ENCODE results near the gene TXNDC16.
"Not testable (repeated sequence)": the region's sequence is repeated elsewhere in the genome, so short reads cannot be mapped to it uniquely, and the experiment has no call there.

Gene TXNDC16

DNA sequence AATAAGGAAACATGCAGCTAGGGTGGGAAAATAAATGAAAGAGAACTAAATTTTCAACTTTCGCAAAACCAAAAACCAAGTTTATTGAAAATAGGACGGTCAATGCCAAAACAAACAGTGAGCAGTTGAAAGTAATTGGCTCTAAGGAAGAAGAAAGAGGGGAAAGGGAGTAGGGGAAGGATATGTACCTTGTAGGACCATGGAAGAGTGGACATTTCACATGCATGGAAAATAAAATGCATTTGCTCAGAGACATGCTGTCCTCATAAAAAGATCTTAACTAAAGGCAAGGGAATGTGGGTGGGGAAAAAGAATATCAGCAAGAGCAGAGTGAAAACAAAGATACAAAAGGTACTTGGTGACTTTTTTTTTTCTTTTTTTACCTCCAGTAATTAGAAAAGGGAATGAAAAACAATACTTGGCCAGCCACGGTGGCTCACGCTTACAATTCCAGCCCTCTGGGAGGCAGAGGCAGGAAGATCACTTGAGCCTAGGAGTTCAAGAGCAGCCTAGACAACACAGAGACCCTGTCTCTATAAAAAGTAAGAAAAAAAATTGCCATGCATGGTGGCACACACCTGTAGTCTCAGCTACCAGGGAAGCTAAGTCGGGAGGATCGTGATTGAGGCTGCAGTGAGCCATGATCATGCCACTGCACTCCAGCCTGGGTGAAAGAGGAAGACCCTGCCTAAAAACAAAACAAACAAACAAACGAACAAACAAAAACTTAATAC, 6.6 kb downstream of the TXNDC16 start:
- DNase-seq, result no peak

DNA sequence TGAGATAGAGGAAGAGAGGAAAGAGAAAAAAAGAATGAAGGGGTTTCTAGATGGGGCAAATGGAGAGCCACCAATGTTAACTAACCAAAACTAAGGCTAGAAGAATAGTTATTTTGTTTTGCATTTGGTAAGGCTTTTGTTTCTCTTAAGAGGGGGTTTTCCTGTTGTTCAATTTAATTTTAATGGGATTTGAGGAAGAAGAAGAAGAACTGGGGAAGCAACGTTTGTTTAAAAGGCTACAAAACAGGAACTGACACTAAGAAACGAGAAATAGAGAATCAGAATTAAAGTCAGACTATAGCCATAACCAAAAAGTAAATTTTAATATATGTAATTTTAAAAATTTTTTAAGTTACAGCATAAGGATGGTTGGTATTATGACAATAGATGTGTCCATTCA, 13.7 kb downstream of the TXNDC16 start:
- no peak for DNase-seq

DNA sequence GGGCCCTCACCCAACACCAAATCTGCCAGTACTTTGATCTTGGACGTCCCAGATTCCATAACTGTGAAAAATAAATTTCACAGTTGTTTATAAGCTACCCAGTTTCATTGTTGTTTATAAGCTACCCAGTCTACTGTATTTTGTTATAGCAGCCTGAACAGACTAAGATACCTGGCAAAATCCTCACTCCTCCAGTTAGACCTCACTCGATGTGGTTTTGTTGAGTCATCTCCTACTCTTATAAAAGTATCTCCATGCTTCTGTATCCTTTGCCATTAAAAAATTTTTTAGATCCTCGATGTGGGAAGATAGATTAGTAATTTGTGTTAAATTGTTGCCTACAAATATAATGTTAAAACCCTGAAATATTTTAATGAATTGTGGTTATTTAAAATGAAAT, 16.0 kb downstream of the TXNDC16 start:
- DNase-seq, result no peak

DNA sequence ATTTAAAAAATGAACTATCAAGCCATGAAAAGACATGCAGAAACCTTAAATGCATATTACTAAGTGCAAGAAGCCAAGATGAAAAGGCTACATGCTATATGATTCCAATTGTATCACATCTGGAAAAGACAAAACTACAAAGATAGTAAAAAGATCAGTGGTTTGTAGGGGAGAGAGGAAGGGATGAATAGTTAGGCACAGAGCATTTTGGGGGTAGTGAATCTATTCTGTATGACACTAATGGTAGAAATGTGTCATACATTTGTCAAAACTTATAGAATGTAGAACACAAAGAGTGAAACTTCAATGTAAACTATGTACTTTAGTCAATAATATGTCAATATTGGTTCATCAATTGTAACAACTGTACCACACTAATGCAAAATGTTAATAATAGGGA, 20.8 kb downstream of the TXNDC16 start:
- no peak for DNase-seq

DNA sequence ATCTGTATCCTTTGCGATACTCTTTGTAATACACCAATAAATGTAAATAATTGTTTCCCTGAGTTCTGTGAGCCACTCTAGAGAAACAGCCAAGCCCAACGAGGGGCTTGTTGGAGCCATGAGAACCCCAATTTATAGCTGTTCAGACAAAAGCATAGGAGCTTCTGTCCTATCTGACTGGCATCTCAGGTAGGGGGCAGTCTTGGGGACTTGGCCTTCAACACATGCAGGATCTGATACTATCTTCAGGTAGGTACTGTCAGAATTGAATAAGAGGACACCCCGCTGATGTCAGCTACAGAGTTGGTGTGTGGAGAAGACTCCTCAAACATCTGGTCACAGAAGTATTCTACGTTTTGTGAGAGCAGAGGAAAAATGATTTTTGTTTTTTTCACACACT, 25.3 kb downstream of the TXNDC16 start:
- no peak for DNase-seq

DNA sequence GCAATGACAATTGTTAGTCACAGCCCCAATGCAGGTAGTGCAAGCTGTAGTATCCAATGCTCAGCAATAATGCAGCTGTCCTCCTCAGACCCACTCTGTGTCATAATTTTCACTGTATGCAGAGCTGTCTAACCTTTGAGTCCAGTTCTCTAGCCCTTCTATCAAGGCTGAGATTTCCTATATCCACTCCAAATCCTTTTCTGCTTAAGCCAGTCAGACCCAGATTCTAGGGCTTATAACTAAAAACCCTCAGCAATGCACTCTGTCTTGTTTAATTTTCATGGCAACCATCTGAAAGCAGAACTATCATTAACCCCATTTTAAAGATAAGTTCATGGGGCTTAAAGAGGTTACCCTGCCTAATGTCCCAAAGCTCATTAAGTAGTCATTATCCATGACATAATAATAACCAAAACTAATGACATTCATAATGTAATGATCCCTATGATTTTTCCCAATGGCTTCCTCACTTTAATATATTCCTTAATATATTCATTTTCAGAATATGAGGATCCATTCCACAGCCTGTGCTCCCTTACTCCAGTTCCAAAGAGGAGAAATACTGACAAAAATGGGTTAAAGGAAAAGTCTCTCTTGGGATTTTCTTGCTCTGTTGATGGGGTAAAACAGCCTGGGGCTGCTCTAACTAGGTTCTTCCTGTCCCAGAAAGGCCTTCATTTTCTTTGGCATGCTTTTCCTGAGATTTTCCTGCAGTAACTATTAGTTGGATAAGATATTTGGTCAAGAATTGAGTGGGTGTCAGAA, 29.5 kb downstream of the TXNDC16 start:
- no peak for DNase-seq

DNA sequence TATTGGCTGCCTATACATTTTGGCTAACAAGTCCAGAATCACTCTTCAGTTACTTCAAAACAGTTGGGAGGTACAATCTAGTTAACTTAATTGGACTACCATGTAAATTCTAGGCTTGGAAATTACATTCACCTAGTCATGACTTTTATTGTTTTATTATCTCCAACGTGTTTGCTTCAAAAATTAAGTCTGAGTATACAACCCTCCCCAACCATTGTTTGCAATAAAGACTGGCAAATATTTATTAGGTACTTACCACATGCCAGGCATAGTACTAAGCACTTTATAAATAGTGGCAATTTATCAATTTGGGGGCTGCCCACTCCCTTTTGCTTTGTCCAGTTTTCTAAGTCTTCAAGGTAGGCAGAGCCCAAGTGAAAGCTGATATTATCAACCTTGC, 30.3 kb downstream of the TXNDC16 start:
- DNase-seq, result no peak

DNA sequence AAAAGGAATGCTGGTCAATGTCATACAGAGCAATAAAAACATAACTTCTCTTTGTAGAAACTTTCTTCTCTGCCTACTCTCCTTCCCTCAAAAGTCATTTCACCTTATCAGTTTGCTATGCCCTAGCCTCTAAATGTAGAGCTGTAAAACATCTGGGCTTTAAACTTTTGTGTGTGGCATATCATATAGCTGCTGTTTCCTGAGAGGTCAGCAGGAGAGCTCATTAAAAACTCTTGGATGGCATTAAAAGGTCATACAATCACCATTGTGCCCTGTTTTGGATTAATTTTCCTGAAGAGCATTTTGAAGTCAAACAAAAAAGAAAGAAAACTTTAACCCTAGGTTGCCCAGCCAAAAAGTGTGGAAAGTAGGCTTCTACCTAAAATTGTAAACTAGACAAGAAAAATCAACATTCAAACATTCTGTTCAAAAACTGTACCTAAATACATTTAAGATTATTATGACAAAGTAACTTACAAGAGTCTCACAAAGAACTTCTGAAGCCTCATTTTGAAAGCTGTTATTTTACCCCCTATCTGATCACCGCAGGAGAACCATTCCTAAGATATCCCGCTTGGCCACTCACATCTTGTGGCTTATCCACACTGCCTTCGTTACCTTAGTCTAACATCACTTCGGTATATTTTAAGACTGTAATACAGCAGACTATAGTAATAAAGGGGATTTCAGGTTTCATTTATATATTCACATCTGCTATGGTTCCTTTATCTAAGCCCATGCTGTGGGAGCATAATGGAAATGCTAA, 38.1 kb downstream of the TXNDC16 start:
- DNase-seq, result no peak

DNA sequence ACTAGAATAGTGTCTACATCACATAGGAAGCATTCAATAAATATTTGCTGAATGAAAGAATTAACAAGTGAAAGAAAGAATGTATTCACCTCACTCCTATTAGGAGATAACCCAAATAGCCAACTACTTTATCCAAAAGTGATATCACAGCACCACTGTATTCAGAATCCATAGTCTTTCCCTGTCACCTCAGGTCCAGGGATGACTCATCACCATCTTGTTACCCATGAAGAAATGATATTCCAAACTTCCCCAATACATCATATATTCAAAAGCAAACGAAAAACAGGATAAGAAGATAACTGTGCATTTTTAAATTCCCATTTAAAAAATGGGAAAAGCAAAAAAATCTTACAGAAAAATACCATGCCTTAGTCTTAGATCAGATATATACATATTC, 39.1 kb downstream of the TXNDC16 start:
- DNase-seq, result no peak

DNA sequence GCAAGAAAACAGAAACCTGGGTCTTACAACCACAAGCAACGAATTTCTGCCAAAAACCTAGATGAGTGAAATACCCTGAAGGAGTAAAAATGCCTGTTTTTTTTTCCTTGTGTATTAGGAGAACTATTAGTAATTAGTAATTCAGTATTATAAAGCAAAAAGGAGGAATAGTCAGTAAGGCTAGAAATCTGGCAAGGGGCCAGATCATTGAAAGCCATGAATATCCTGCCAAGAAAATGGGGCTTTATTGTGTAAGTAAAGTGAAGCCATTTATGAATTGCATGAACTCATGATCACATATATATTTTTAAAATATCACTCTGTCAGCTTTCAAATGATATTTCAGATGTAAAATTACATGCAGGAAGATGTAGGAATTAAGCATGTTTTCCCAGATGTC, 57.9 kb downstream of the TXNDC16 start:
- DNase-seq, result no peak

DNA sequence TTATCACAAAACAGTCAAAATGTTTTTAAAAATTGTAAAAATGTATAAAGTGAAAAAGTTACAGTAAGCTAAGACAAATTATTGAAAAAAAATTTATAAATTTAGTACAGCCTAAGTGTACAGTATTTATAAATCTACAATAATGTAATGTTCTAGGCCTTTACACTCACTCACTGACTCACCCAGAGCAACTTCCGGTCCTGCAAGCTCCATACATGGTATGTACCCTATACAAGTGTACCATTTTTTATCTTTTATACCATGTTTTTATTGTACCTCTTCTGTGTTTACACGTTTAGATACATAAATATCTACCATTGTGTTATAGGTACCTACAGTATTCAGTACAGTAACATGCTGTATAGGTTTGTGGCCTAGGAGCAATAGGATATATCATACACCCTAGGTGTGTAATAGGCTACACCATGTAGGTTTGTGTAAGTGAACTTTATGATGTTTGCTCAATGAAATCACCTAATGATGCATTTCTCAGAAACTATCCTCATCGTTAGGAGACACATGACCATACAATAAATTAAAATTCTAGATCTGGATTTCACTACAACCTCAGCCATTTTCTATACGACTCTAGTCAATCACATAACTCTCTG, 66.8 kb downstream of the TXNDC16 start:
- DNase-seq, result no peak

DNA sequence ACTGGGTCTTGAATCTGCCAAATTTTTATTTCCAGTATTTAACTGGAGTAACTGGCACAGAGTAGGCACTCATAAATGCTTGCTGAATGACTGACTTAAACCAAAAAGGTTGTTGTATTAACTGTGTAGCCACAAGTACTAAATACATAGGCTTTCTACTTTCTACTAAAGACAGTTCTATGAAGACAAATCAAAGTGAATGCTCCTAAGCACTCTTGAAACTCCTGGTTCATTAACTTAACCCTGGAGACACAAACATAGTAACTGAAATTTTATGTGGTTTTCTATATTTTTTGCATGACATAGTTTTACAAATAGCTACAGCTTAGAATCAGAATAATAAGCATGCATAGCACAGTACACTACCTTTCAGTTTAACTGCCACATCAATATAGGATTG, 70.4 kb downstream of the TXNDC16 start:
- no peak for DNase-seq

DNA sequence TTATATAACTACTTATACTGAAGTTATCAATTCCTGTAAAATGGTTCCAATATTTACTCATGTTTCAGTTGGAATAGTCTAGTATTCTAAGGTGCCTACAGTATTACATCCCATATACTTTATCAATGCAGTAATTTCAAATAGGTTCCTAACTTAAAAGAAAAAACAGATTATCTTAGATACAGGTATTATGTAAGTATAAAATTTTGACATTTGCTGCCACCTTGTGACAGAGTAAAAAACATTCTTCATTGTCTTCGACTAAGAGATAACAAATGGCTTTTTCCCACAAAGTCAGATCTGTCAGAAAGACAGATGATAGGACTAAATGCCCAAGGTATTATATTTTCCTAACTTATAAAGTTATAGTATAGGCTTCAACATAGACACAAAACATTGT, 78.7 kb downstream of the TXNDC16 start:
- DNase-seq, result peak; percentile 54

DNA sequence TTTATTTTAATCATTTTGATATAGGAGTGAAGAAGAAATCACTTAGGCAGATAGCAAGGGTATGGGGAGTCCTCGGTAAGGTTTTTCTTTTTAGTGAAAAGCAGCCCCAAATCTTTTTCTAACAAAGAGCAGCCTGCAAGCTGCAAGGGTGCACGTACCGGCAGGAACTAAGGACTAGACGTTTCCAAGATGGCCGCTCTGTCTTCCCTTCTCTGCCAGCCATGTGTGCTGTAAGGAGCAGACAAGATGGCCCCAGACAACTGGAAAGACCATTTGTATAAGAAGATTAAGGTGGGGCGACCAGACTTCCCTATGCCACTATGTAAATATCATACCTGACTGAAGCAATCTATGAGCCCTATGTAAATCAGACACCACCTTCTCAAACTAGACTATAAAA, 79.6 kb downstream of the TXNDC16 start:
- no peak for DNase-seq

DNA sequence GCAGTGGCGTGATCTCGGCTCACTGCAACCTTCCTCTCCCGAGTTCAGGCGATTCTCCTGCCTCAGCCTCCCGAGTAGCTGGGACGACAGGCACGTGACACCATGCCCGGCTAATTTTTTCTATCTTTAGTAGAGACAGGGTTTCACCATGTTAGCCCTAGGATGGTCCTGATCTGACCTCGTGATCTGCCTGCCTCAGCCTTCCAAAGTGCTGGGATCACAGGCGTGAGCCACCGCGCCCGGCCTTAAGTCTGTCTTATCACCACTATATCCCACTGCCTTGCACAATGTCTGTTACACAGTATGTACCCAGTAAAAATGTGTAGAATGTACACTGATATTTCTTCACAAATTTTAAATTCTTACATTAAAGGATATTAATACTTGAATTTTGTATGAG, 80.1 kb downstream of the TXNDC16 start:
- DNase-seq, result not testable (repeated sequence)

DNA sequence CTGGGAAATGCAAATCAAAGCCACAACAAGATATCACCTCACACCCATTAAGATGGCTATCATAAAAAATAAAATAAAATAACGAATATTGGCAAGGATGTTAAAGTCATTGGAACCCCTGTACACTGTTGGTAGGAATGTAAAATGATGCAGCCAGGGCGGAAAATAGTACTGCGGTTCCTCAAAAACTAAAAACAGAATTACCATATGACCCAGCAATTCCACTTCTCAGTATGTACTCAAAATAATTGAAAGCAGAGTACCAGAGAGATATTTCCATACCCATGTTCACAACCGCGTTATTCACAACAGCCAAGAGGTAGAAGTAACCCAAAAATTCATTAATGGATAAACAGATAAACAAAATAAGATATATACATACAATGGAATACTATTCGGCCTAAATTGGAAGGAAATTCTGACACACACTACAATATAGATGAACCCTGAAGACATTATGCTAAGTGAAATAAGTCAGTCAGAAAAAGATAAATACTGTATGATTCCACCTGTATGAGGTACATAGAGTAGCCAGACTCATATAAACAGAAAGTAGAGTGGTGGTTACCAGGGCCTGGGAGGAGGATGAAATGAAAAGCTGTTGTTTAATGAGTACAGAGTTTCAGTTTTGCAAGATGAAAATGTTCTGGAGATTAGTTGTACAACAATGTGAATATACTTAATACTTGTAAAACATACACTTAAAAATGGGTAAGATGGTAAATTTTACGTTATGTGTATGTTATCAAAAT, 84.6 kb downstream of the TXNDC16 start:
- DNase-seq, result no peak

DNA sequence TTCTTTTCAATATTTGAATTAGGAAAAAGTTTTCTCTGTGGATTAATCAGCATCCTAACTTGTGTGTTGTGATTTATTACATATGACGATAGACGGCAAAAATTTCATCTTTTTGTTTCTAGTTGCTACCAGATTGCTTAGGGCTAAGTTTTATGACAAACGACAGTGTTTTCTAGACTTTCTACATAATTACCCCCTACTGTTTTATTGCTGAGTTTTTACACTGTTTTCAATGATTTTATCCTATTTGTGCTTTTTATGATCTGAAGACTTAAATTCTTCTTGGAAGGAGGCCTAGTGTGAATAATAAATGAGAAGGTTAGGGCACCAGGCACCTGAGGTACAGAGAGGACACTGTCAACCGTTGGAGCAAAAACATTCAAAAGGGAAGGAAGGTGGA, 88.1 kb downstream of the TXNDC16 start:
- no peak for DNase-seq

DNA sequence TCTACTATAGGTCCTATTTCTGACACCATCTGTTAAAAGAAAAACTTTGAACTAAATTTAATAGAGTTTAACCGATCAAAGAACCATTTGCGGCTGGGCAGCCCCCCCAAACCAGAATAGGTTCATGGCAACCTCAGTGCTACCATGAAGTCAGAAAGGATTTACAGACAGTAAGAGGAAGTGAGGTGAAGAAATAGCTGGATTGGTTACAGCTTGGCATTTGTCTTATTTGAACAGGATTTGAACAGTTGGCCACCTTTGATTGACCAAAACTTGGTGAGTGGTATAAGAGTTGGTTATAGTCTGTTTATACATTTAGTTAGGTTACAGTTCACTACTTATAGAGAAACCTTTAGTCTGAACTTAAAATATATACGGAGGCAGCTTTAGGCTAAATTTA, 88.9 kb downstream of the TXNDC16 start:
- DNase-seq, result no peak

DNA sequence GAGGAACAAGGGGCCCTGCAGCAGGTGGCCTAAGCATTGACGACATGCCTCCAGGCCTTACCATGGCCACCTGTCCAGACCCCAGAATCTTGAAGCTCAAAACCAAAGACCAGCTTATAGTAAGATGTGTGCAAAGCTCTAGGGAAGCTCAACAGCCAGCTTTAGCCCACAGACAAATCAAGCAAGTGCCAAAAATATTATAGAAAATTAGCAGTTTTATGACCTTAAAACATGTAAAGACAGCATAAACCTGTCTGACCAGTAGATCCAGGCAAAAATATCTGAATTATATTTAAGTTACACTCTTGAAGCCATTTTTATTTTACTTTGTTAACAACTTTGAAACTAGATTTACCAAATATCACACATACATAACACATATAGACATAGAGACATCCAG, 90.6 kb downstream of the TXNDC16 start:
- no peak for DNase-seq

DNA sequence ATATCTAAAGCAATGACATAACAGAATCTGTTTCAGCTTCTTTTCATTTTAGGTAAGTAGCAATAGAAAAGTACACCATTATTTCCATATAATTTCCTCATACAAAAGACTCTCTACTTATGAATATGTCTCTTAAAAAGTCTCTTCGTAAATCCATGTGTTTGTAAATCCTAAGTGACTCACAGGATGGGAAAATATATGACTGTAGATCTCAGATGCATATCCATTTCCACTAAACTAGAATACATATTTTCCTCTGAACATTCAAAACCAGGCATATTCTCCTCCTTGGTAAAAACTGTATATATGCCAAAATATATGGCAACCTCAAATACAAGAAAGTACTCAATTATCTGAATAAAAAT, 93.6 kb downstream of the TXNDC16 start:
- DNase-seq, result peak; percentile 62

DNA sequence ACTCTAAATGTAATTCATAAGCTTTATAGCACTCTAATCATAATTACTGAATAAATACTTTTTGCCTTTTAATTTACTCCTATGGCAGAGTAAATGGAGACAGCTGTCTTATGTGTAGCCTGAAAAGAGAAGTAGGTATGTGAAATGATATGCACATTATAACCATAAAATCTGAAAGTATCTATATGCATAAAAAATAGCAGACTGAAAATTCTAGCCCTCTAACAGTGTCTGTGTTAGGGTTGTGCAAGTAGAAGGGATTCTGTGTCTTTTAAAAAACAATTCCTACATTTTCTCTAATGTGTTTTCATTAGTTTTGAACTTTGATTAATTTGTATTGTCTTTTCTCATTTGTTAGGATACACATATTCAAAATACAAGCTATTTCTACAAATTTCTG, 94.9 kb downstream of the TXNDC16 start:
- no peak for DNase-seq

DNA sequence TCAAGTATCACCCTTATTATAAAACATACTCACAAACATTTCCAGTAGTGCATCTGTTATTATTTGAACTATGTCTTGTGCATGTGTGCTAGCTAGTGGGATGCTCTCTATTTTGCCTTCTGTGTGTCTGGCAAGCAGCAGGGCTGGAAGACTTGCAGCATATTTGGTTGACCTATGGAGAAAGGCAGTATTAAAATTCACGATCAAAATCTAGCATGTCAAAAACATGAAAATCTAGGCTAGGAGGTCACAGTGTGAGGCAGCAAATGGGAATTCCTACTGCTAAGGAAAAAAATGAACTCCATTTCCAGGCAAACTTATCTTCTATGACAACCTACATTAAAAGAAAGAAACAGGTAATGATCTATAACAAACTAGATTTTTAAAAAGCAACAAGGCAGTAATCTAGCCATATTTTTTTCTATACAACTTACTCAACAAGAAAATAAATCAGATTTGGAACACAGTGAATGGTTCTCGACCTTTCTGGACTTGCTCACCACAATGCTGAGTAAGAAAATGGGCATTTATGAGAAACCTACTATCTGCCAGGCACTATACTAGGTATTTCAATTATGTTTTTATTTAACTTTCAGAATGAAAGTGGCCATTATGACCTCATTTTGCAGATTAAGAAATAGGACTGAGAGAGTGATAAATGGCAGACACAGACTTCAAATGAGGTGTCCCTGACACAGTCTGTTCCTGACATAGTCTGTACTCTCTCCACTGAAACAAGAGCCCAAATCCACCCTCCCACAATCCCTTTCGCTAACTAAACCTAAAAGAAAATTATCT, 96.8 kb downstream of the TXNDC16 start:
- DNase-seq, result peak; percentile 78
